ENCODE measurements around the gene DPEP3.
A peak's percentile ranks its signal among the peaks of the same experiment; 100 is the strongest.
"Not testable (repeated sequence)": the region's sequence is repeated elsewhere in the genome, so short reads cannot be mapped to it uniquely, and the experiment has no call there.

Gene DPEP3, protein sequence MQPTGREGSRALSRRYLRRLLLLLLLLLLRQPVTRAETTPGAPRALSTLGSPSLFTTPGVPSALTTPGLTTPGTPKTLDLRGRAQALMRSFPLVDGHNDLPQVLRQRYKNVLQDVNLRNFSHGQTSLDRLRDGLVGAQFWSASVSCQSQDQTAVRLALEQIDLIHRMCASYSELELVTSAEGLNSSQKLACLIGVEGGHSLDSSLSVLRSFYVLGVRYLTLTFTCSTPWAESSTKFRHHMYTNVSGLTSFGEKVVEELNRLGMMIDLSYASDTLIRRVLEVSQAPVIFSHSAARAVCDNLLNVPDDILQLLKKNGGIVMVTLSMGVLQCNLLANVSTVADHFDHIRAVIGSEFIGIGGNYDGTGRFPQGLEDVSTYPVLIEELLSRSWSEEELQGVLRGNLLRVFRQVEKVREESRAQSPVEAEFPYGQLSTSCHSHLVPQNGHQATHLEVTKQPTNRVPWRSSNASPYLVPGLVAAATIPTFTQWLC

DNA sequence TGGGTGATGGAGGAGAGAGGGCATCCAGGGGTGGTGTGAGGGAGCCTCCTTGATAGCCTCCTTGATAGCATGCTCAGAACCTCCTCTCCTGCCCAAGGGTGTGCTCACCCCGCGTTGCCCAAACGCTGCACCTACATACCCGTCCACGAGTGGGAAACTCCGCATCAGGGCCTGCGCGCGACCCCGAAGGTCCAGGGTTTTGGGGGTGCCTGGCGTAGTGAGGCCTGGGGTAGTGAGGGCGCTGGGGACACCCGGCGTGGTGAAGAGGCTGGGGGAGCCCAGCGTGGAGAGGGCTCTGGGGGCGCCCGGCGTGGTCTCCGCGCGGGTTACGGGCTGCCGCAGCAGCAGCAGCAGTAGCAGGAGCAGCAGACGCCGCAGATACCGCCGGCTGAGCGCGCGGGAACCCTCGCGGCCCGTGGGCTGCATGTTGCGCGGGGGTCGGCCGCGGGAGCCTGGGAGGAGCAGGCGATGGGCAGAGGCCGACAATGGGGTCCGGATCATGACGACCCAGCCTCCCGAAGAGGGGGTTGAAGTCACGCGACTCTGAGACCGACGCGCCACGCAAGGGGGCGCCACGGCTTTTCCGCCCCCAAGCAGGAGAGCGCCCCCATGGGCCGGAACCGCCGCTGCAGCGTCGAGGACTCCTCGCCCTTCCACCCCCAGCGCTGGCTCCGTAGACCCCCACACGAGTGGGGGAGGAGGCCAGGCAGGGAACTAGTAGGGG, at the start of gene DPEP3:
DPEP3 (minus strand) TSS at position 545 of the 724 bp plus-strand sequence; CDS start at position 426, 119 bp downstream.
- no peak for DNase-seq

DNA sequence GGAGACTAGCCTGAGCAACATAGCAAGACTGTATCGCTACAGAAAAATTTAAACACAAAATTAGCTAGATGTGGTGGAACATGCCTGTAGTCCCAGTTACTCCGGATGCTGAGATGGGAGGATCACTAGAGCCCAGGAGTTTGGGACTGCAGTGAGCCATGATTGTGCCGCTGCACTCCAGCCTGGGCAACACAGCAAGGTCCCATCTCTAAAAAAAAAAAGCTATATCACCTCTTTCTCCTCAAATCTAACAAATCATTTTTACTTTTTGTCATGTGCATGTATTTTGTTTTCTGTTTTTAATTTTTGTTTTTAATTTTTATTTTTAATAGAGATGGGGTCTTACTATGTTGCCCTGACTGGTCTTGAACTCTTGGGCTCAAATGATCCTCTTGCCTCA, 48.7 kb upstream of the DPEP3 start:
- no peak for DNase-seq

DNA sequence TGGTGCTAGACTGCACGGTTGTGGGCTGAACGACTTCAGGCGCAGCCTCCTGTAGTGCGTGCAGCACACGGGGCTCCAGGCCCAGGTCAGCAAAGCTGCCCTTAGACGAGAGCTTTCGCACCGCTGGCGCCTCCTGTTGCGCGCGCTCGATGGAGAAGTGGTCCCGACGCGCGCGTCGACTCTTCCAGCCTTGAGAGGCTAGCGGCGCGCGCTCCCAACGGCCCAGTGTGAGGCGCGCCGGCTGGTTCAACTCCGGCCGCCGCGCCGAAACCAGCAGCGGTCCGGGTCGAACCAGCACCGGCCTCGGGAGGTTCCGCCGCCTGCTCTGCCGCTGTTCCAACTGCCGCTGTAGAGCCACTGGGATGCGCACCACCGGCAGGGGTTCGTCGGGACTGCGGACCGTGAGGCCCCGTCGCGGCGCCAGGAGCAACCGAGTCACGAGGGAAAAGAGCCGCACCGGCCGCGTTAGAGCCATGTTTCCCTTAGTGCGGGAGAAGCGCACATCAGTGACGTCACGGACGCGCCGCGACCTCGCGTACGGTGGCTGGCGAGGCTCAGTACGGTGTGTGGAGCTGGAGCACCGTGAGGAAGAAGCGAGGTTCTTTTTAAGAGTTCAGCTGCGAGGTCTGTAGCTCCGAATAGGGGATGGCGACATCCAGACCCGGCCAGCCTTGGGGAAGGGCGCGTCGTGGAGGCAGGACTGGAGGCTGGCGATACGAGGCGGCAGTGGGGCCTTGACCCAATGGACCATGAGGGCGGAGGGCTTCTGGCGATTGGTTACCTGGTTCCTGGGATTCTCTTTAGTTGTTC, 42.6 kb upstream of the DPEP3 start, which contains the start of the genes DDX28 and DUS2:
DDX28 (minus strand) TSS at position 505 of the 810 bp plus-strand sequence; CDS start at position 475, 30 bp downstream.
DUS2 (plus strand) TSS at position 557 of the 810 bp plus-strand sequence. CDS start 14,740 bp downstream, outside the sequence.
- DNase-seq, result peak; percentile 99

DNA sequence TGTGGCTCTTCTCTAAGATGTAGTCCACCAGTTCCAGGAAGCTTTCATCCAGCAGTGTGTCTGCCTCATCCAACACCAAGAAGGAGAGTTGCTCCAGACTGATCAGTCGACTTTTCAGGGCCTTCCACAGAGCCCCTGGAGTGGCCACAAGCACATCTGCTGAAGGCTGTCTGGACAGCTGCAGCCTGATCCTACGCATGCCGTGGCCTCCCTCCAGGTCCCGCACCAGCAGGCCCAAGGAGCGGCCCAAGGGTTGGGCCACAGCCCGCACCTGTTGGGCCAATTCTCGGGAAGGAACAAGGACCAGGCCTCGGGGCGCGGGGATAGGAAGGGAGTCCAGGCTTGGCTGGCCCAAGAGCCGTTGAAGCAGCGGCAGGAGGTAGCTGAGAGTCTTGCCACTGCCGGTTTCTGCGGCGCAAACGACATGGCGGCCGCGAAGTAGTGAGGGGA, 42.0 kb upstream of the DPEP3 start:
- DNase-seq, result no peak

DNA sequence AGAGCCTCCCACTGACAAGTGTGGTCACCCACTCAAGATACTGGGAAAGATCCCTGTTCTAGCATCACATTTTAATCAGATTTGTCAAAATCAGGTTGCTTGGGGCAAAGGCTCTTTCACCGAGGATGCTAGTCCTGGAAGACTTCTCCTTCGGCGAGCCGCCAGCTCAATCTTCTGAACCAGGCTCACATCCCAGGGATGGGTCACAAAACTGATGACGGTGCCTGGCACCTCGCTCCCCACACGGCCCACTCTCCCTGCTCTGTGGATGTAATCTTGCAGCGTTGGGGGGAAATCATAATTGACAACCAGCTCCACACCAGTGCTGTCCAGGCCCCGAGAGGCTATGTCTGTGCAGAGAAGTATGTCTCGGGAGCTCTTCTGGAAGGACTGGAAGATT, 41.2 kb upstream of the DPEP3 start:
- DNase-seq, result no peak

DNA sequence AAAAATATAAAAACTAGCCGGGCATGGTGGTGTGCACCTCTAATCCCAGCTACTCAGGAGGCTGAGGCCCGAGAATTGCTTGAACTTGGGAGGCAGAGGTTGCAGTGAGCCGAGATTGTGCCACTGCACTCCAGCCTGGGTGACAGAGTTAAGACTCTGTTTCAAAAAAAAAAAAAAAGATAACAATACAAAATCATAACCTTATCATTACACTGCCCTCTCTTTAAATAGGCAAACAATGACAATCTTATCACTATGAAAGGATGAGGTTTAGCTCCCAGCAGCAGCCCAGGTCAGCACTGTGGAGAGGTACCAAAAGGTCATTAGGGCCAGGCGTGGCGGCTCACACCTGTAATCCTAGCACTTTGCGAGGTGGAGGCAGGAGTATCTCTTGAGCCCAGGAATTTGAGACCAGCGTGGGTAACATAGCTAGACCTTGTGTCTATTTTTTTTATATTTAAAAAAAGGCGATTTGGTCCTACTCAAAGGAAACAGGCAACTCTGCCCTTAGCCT, 38.9 kb upstream of the DPEP3 start:
- DNase-seq, result no peak

DNA sequence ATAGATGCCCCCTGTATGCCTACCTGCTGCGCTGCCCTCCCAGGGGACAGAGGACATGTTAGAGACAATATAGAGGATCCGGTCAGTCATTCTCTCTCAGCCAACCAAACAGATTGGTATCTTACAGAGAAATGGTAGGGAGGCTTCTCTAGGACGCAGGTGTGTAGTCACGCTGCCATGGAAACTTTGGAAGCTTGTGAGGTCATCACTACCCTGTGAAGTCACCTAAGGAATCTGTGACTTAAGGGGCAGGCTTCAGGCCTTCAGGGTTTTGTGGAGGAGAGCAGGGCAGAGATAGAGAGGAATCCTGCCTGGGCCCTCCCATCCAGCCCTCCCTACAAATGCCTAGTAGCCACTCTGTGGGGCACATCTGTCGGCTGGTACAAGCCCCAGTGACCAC, 35.4 kb upstream of the DPEP3 start, which contains the start of gene DPEP2NB:
DPEP2NB (minus strand) TSS at position 231 of the 400 bp plus-strand sequence; CDS start at position 90, 141 bp downstream.
- no peak for DNase-seq

DNA sequence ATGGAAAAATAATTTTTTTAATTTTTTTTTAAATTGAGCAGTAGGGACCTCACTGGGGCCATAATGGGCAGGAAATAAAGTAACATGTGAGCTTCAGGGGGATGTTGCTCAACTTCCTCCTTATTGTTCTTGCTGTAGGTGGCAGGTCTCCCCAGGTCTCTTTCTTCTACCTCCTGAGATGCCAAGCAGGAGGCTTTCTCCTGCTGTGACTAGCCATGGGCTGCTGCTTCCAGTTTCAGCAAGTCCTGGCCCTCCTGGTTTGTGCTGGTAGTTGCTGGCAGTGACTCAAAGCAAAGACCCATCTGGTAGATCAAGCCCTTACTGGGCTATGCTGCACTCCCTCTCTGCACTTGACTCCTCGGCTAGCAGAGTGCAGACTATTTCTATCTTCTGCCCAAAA, 33.1 kb upstream of the DPEP3 start:
- no peak for DNase-seq

DNA sequence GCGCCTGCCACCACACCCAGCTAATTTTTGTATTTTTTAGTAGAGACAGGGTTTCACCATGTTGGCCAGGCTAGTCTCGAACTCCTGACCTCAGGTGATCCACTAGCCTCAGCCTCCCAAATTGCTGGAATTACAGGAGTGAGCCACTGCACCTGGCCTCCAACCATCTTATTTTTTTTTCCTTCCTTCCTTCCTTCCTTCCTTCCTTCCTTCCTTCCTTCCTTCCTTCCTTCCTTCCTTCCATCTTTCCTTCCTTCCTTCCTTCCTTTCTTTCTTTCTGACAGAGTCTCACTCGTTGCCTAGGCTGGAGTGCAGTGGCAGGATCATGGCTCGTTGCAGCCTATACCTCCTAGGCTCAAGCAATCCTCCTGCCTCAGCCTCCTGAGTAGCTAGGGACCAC, 29.6 kb upstream of the DPEP3 start:
- DNase-seq, result not testable (repeated sequence)

DNA sequence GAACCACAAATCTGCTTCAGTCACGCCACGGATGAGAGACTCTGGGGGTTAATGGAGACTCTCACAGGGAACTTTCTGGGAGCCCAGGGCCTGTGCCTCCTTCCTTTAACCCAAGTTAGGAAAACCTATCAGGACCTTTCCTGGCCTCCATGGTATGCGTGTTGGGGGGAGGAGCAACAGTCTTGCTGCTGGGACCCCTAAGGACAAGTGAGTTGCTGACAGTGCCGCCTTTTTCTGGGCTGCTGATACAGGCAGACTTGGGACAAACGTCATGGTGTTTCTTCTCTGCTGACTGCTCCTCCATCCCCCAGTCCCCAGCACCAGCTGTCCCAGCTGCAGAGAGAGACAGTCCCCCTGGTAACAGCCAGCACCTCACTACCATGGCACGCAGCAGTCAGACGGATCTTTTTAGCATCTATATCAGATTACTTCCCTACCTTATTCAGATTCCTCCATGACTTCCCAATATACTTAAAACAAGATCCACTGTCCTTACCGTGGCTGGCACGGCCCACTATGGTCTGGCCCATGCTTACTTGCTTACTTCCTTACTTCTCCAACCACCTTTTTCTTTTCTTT, 28.9 kb upstream of the DPEP3 start:
- DNase-seq, result no peak

DNA sequence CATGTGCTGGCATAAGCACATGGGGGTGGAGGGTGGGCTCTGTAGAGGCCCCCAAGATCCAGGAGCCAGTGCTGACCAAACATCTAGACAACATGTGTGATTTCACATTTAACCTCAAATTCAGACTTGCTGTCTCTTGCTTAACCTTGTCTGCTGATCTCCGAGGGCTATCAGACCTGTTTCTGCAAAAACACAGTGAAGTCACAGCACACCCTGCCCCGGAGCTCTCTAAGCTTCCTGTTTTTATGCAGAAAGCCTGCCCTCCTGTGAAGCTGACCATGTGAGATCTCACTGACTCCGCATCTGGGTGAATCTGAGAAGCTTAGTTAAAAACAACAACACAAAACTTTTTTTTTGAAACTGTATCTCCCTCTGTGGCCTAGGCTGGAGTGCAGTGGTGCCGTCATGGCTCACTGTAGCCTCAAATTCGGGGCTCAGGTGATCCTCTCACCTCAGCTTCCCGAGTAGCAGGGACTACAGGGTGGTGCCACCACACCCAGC, 25.5 kb upstream of the DPEP3 start:
- DNase-seq, result no peak

DNA sequence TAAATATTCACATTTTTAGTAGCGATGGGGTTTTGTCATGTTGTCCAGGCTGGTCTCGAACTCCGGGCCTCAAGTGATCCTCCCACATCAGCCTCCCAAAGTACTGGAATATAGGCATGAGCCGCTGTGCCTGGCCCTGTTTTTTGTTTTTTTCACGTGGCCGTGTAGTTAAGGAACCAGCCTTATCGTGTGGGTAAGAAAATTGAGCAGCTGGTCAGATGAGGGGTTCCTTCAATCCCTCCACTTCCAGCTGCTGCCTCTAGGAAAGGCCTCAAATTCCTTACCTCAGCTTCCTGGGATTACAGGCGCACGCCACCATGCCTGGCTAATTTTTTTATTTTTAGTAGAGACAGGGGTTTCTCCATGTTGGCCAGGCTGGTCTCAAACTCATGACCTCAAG, 24.9 kb upstream of the DPEP3 start:
- DNase-seq, result no peak

DNA sequence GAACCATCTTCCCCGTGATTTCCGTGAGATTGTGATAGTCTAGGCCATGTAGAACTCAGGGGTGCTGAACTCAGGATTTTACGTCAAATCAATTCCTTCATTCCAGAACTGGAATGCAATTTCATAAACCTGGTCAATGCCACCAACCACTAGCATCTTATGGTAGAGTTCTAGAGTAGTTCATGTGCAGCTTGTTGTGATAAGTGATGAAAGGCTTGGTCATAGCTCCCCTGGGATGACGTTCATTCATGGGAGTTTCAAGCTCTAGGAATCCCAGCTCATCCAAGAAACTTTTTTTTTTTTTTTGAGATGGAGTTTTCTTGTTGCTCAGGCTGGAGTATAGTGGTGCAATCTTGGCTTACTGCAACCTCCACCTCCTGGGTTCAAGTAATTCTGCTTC, 22.7 kb upstream of the DPEP3 start:
- DNase-seq, result no peak

DNA sequence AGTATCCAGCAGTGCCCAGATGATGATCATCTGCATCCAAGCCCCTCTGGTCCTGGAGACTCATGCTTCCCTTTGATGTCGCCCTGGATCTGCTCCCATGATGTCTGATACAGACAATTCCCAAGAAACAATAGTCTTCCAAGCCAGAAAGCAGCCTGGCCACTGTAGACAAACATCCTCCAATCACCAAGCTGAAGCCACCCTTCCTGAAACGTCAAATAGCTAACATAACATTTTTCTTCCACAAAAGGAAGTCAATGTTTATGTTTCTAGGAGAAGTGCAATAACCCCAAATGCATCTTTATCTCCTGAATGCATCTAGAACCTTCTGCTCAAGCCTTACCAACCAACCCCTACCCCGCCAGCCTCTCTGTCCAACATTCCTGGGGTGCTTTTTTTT, 20.2 kb upstream of the DPEP3 start:
- no peak for DNase-seq

DNA sequence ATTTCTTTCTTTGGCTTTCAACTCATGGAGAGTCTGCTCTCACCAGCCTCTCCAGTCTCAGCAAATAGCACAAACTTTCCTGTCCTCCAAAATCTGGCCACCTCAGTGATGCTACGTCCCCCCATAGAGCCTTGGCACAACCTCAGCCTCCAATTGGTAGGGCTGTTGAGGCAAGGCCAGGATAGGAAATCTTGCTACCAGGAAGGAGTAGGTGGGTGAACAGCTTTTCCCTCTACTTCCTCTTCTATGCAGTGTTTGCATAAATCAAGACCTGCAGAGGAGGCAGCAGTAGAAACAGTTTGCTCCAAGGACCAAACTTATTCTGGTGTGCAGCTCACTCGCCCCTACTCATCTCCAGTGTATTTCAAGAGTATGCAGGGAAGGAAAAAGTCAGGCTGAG, 19.7 kb upstream of the DPEP3 start:
- no peak for DNase-seq

DNA sequence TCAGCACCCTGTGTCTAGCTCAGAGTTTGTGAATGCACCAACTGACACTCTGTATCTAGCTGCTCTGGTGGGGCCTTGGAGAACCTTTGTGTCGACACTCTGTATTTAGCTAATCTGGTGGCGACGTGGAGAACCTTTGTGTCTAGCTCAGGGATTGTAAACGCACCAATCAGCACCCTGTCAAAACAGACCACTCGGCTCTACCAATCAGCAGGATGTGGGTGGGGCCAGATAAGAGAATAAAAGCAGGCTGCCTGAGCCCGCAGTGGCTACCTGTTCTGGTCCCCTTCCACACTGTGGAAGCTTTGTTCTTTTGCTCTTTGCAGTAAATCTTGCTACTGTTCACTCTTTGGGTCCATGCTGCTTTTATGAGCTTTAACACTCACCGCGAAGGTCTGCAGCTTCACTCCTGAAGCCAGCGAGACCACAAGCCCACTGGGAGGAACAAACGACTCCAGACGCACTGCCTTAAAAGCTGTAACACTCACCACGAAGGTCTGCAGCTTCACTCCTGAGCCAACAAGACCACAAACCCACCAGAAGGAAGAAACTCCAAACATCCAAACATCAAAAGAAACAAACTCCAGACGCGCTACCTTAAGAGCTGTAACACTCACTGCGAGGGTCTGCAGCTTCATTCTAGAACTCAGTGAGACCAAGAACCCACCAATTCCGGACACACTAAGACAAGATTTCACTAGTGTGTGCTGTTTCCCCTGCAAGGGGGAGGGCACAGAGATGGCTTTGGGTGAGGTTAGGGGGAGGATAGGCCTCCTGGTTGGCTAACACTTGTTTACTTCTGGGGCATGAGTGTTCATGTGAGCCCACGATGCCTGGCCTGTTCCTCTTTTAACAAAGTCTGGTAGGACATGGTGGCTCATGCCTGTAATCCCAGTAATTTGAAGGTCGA, 18.7 kb upstream of the DPEP3 start, which contains the start of gene DPEP2:
DPEP2 (minus strand) TSS at position 706 of the 910 bp plus-strand sequence. CDS start 6,272 bp downstream, outside the sequence.
- not testable (repeated sequence) for DNase-seq

DNA sequence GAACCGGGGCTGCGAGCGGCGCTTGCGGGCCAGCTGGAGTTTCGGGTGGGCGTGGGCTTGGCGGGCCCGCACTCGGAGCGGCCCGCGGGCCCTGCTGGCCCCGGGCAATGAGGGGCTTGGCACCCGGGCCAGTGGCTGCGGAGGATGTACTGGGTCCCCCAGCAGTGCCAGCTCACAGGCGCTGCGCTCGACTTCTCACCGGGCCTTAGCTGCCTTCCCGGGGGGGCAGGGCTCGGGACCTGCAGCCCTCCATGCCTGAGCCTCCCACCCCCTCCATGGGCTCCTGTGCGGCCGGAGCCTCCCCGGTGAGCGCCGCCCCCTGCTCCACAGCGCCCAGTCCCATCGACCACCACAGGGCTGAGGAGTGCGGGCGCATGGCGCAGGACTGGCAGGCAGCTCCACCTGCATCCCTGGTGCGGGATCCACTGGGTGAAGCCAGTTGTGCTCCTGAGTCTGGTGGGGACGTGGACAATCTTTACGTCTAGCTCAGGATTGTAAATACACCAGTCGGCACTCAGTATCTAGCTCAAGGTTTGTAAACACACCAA, 18.0 kb upstream of the DPEP3 start:
- not testable (repeated sequence) for DNase-seq

DNA sequence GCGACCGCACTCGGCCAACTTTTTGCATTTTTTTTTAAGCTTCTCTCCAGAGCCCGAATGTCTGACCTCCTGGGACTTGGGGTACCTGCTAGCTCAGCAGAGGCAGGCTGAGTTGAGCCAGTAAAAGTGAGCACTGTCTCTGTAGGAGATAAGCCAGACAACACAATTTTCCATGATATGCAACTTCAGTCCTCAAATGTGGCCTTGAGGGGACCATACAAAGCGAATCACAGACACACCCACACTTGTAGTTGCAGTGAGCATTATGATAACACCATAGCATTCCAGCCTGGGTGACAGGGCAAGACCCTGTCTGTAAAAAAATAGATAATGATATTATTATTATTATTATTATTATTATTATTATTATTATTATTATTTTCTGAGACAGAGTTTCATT, 16.4 kb upstream of the DPEP3 start:
- no peak for DNase-seq

DNA sequence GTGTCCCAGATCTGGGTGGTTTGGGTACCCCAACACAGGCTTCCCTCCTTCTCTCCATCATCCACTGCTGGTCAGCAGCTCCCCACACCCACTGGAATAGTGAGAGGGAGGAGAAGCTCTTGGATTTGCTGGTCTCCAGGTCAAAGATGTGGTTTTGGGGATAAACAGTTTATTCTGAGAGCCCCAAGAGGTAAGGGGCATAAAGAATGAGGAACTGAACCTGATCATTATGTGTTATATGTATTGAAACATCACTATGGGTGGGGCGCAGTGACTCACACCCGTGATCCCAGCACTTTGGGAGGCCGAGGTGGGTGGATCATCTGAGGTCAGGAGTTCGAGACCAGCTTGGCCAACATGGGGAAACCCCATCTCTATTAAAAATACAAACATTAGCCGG, 15.1 kb upstream of the DPEP3 start:
- no peak for DNase-seq

DNA sequence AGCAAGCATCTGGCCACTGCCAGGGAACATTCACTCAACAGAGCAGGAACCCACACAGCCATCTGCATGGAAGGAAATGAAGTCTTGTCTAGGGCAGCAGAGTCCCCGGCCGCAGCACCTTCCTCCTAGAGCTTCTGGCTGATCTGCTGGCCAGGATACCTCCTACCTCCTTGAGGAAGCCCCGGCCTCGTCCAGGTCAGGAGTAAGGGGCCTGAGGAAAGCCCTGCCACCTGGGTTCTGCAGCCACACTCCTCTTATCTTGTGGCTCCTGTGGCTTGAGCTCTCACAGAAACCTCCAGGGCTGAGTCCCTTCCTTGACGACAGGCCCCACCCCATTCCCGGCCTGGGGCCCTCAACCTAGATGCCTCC, 13.7 kb upstream of the DPEP3 start:
- not testable (repeated sequence) for DNase-seq

All from activated CD8-positive, alpha-beta memory T cell treated with anti-CD3 and anti-CD28 coated beads, Interleukin-2, amount 50 U/mL, for 48 hours (primary cell).